Measurements from ENCODE around the gene PPFIBP1.
"Not testable (repeated sequence)": the region's sequence is repeated elsewhere in the genome, so short reads cannot be mapped to it uniquely, and the experiment has no call there.

Gene PPFIBP1

GRCh38 chr12:27622436-27623195 lies 98.6 kb downstream of the PPFIBP1 start:
- DNase-seq (ENCODE audit: low read depth in 3 of 3, low spot score in 1 of 3): no peak

- no peak for DNase-seq (ENCODE audit: low read depth in 3 of 3, low spot score in 1 of 3)
Observed at GRCh38 chr12:27623645-27624044, 99.6 kb downstream of the PPFIBP1 start.

DNA sequence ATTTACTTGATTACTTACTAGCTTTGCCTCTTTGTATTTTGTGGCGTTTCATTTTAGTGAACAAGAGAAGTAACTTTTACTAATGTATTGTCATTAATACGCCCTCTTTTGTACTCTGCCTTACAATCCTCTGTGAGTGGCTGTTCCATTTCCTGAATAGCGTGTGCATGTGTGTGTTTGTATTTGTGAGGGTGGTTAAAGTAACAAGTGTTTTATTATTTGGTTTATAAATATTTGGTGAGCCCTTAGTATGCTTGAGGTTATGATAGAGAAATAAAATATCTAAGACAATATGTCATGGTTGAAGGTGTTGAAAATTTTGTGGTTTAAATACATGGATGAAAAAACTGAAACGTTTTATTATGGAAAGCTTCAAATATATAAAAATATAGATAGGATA lies 100.6 kb downstream of the PPFIBP1 start:
- DNase-seq (ENCODE audit: low read depth in 3 of 3, low spot score in 1 of 3): no peak

- no peak for DNase-seq (ENCODE audit: low read depth in 3 of 3, low spot score in 1 of 3)
Observed at GRCh38 chr12:27627123-27627852, 103.3 kb downstream of the PPFIBP1 start.

DNA sequence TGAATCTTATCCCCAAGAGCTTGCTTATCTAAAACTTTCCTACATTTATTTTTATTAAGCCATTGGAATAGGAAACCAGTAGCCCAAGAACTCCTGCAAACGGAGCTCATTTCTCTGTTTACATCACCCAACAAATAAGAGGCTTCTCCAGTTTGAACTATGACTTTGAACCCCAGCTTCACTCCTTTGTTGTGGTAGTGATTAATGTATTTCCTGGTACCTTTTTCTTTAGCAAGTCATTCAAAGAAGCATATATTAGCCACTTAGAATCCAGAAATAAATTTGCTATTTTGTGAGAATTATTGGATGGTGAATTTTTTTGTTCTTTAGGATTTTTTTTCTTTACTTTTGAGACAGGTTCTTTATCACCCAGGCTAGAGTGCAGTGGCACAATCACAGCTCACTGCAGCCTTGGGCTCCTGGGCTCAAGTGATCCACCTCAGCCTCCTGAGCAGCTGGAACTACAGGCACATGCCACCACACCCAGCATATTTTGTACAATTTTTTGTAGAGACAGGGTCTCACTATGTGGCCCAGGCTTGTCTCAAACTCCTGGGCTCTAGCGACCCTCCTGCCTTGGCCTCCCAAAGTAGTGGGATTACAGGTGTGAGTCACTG lies 104.0 kb downstream of the PPFIBP1 start:
- not testable (repeated sequence) for DNase-seq (ENCODE audit: low read depth in 3 of 3, low spot score in 1 of 3)

DNA sequence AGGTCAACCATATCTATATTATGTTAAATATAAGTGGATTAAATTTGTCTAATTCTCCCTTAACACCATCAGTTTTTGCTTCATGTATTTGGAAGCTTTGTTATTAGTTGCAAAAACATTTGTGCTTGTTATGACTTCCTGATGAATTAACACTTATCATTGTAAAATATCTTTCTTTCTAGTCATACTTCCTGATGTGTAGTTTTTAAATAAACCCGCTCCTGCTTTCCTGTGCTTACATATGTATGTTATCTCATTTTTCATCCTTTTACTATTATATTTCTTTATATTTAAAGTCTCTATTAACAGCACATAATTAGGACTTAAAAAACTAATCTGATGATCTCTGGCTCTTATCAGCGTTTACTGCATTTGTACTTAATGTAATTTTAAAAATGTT lies 106.2 kb downstream of the PPFIBP1 start:
- not testable (repeated sequence) for DNase-seq (ENCODE audit: low read depth in 3 of 3, low spot score in 1 of 3)

DNA sequence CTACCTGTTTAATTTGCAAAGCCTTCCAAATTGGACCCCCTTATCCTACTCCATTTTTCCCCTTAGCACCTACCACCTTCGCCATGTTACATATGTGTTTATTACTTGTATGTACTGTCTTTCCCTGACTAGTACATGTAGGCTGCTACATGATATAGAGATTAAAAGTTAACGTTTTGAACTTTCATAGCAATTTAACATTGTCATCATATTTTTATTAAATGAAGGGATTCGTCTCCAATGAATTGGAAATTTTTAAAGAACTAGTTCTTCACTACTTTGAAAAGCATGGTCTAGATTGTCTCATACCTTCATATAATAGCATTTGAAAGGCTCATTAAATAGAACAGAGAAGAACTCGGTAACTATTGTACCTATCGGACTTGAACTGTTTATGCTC lies 107.4 kb downstream of the PPFIBP1 start:
- DNase-seq (ENCODE audit: low read depth in 3 of 3, low spot score in 1 of 3): no peak

DNA sequence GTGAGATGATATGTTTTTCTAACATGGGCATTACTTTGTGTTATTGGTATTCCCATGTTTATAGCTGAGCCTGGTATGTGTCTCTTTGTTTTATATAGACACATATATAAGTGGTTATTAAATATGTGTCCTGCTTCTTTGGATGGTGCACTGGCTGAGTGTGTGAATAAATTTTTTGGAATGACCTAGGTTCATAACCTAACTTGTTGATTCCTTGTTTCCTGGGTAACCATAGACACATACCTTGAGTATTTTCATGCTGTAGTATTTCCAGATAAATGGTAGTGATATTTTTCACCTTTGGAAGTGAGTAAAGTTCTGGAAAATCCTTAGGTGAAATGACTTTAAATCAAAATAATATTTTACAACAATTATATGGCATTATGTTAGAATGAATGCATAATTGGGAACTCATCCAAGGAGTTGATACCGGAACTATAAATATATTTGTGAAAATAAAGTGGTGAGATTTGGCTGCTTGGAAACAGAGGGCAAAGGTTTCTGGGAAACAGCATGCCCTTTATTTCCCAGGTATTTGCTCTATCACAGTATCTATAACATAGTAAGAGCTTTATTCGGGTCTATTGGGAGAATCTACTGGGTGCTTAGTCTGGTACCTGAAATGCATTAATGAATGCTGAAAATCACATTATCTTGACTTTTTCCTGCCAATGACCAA lies 107.9 kb downstream of the PPFIBP1 start:
- DNase-seq (ENCODE audit: low read depth in 3 of 3, low spot score in 1 of 3): no peak

GRCh38 chr12:27635349-27635972 lies 111.5 kb downstream of the PPFIBP1 start:
- no peak for DNase-seq (ENCODE audit: low read depth in 3 of 3, low spot score in 1 of 3)

- DNase-seq (ENCODE audit: low read depth in 3 of 3, low spot score in 1 of 3): not testable (repeated sequence)
Observed at GRCh38 chr12:27636569-27636968, 112.6 kb downstream of the PPFIBP1 start.

DNA sequence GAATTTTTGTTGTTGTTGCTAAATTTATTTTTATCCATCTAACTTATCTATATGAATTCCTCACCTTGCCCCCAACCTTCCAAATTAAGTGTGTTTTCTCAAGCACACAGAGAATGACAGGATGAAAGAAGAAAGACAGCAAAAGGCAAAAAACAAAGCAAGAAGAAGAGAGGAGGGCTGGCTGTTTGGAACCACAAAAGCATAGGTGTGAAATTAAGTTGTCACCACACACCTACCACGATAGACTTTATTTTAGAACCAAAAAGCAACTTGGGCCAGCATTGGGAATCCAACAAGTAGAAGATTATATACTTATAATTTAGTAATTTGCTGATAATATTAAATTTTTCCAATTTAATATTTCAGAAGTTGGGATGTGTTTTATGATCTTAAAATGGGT lies 113.5 kb downstream of the PPFIBP1 start:
- DNase-seq (ENCODE audit: low read depth in 3 of 3, low spot score in 1 of 3): no peak

GRCh38 chr12:27639265-27639664 lies 115.3 kb downstream of the PPFIBP1 start:
- no peak for DNase-seq (ENCODE audit: low read depth in 3 of 3, low spot score in 1 of 3)

DNA sequence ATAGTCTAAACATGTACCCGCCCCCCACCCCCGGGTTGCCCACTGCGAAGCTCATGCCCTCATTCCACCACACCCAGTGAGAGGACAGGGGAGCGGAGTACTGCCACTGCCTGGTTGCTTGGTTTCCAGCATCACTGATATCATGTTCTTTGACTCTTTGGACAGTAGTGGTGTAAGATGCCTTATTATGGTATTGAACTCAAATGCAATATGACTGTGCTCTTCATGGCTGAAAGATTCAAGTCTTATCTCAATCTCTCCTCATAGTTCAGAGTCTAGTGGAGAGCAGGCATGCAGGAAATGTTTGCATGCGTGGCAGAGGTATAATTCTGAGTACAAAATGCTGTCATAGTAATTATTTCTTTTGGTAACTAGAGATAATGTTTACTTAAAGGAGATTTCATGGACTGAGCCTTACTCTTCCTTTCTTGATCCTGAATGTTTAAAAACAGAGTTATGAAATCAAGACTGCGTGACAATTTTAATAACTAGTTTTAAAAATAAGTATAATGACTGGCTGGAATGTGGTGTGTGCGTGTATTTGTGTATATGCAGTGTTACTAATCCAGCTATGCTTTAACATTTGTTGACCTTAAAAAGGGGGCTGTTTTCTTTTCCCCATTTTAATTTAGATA lies 116.7 kb downstream of the PPFIBP1 start:
- not testable (repeated sequence) for DNase-seq (ENCODE audit: low read depth in 3 of 3, low spot score in 1 of 3)

GRCh38 chr12:27642361-27642760 lies 118.4 kb downstream of the PPFIBP1 start:
- DNase-seq (ENCODE audit: low read depth in 3 of 3, low spot score in 1 of 3): not testable (repeated sequence)

DNA sequence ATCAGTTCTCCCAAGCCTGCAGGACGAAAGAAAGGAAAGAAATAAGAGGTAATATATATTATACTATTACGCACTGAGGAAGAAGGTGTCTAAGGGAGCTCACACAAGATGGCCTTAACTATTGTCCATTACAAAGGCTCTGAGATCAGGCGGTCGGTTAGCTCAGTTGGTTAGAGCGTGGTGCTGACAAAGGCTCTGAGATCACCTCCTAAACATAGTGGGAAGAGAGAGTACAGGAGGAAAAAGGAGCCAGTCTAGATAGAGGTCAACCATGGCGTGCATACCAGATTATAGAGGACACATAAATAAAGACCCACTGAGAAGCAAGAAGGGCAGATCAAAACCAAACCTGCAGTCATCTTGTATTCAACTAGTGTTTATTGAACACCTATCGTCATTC lies 118.9 kb downstream of the PPFIBP1 start:
- not testable (repeated sequence) for DNase-seq (ENCODE audit: low read depth in 3 of 3, low spot score in 1 of 3)

- no peak for DNase-seq (ENCODE audit: low read depth in 3 of 3, low spot score in 1 of 3)
Observed at GRCh38 chr12:27644158-27644845, 120.3 kb downstream of the PPFIBP1 start.

- no peak for DNase-seq (ENCODE audit: low read depth in 3 of 3, low spot score in 1 of 3)
Observed at GRCh38 chr12:27645671-27646070, 121.7 kb downstream of the PPFIBP1 start.

- no peak for DNase-seq (ENCODE audit: low read depth in 3 of 3, low spot score in 1 of 3)
Observed at GRCh38 chr12:27646149-27646548, 122.1 kb downstream of the PPFIBP1 start.

- no peak for DNase-seq (ENCODE audit: low read depth in 3 of 3, low spot score in 1 of 3)
Observed at GRCh38 chr12:27650011-27650410, 126.0 kb downstream of the PPFIBP1 start.

DNA sequence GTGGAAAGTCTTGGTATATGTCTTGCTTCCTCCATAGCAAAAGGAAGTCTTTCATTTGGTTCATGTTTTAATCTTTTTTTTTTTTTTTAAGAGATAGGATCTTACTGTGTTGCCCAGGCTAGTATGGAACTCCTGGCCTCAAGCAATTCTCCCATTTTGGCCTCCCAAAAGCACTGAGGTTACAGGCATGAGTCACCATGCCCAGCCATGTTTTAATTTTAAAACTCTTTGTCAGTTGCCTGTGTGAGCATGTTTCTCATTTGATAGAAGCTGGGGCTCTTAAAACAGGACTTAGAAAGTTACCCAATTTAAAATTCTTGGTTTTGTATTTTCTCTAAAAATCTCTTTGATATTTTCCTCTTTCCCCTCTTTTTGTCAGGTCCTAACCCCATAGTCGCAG lies 127.2 kb downstream of the PPFIBP1 start:
- no peak for DNase-seq (ENCODE audit: low read depth in 3 of 3, low spot score in 1 of 3)
